GM20431 (cell line): ENCODE measurements around the gene MRPS12.
"Not testable (repeated sequence)": the region's sequence is repeated elsewhere in the genome, so short reads cannot be mapped to it uniquely, and the experiment has no call there.

Experiments used
- in situ Hi-C: fragments of 300-500 bp; cut with MseI, MboI; formaldehyde crosslinking; loops from one replicate; pipeline ENCODE4 v1.15.0; 2020; ENCODE audit warnings: low sequenced_read_pairs; ENCODE audit not compliant: unreplicated experiment

The MRPS12 gene

DNA sequence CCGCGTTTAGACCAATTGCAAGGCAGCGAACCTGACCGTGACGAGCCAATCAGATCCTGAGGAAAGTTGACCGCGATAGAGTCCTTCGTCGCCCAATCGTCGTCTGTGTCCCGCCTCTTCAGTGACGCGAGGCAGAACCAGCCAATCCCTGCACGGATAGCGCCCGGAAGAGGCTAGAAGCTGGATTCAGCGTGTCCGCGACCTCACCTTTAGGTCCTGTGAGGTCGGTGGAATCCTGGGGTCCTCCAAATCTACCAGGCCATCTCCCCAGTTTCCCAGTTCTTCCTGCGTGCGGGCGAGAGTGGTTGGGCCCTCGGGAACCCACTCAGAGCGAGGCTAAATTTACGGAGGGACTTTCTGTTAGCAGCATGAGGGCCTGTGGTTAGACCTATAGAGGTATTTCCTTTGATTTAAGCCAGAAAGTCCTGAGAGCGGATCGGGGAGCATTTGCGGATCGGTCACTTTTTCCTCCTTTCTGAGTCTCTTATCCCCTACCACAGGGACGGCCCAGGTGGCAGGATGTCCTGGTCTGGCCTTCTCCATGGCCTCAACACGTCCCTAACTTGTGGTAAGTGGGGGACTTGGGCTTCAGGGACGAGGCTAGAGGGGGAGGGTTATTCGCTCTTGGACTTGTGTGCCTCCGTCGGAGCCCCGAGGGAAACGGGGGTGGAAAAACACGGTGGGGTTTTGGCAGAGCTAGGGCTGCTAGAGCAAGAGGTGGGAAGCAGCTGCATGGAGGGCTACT, at the start of gene MRPS12:
MRPS12 (plus strand) TSS at position 169 of the 745 bp plus-strand sequence; CDS start at position 520, 351 bp downstream.
- in situ Hi-C loops: no loop called here

DNA sequence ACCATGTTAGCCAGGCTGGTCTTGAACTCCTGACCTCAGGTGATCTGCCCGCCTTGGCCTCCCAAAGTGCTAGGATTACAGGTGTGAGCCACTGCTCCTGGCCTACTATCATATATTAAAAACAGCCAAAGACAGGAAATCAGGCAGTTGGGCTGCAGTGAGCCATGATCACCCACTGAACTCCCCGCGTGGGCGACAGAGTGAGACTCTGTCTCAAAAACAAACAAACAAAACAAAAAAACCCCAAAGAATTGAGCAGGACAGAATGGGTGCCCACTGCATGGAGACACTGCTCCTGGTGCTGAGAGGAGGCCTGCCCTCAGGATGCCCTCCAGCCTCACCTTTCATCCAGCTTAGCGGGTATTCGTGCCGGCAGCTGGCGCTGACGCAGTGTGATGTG, 47.5 kb upstream of the MRPS12 start:
- in situ Hi-C loops: no loop called here

DNA sequence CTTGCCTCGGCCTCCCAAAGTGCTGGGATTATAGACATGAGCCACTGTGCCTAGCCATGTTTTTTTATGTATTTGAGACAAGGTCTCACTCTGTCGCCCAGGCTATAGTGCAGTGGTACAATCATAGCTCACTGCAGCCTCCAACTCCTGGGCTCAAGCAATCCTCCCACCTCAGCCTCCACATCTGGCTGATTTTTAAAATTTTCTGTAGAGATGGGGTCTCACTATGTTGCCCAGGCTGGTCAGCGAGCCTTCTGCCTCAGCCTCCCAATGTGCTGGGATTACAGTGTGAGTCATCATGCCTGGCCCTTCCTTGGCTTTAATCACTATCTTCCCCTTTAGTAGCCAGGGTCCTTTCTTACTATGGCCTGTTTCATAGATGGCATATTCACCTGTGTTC, 46.1 kb upstream of the MRPS12 start:
- in situ Hi-C loops: not testable (repeated sequence)

DNA sequence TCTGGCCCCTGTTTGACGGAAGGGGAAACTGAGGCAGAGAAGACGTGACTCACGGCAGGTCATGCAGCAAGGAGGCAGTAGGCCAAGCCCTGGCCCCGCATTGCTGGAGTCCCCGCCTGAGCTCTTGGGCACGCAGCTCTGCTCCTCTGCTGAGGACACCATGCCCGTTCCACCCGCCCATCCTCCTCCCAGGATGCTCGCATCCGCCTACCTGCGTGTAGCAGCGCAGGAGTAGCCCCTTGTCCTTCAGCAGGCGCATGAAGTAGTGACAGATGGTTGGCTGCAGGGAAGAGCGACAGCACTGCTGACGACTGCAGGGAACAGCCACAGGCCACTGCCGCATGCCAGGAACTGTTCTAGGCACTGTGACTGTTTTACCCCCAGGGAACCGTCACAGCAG, 41.9 kb upstream of the MRPS12 start:
- in situ Hi-C loops: no loop called here

DNA sequence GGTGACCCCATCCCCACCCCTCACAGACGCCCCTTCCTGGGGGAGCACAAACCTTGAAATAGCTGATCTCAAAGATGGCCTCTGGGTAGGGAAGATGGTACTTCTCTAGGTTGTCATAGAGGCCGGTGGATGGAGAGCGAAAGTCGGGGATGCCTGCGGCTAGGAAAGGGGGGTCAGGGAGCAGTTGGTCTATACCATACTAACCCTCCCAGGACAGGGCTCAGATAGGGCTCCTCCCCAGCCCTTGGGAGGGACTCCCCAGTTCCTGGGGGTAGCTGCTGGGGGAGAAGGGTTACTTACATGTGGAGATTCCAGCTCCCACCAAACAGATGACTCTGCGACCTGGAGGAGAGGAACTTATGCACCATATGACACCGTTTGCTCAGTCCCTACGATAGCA, 40.9 kb upstream of the MRPS12 start:
- in situ Hi-C loops: no loop called here

DNA sequence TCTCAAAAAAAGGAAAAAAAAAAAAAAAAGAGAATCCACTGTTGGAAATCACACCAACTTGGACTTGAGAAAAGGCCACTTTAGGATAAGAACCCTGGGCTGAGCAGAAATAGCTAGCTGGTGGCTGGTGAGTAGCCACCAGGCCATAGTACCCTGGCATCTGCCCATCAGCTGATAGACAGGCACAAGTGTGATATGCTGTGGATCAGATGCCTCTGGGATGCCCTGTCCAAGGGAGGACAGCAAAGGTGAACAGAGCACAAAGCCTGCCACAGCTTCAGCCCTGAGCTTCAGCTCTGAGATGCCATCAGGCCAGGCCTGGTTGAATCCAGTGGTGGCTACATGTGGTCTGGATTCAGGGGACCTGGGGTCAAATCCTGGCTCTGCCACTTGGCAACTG, 40.1 kb upstream of the MRPS12 start:
- in situ Hi-C loops: no loop called here

DNA sequence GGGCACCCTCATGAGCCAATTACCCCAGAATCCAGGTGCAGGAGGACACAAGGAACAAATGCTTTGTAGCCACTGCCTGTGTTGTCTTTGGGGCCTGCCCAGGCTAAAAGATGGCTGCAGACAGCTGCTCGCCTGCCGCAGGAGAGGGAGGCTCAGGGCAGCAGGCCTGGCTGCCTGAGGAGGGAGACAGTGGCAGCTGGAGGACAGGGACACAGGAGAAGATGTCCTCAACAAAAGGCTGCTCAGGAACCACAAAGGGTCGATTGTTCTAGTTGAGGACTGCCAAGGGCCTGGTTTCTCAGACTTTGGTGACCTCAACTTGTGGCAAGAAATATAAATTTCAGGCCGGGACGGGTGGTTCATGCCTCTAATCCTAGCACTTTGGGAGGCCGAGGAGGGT, 39.0 kb upstream of the MRPS12 start:
- in situ Hi-C loops: no loop called here

DNA sequence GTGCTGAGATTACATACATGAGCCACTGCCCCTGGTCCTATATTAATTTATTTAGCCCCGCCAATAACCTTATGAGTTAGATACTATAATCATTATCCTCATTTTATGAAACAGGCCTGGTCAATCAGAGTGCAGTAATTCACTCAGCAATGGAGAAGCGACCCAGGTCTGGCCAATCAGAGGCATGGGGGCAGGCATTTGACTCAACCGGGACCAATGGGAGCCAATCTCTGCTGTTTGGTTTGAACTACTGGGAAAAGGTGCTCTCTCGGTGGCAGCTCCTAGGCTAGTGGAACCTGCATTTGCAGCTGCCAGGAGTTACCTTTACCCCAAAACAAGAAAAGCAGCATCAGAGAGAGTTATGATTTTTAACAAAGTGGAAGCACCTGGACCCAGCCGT, 37.9 kb upstream of the MRPS12 start:
- in situ Hi-C loops: no loop called here

DNA sequence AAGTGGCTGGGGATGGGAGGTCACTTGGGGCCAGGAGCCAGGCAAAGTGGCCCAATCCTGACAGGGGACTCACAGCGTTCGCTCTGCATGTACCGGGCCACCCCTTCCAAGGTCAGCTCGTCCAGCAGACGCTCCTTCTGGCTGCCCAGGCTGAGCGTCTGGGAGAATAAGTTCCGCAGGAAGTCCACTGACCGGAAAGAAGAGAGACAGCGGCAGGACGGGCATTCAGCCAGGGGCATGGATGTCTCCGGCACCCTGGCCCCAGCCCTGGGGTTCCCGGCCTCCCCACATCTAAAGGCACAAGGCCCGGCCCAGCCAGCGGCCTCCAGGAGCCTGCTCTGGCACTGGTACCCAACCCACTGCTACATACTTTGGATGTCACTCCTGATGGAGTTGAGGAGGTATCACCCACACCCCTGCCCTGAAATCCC, 37.4 kb upstream of the MRPS12 start:
- in situ Hi-C loops: no loop called here

DNA sequence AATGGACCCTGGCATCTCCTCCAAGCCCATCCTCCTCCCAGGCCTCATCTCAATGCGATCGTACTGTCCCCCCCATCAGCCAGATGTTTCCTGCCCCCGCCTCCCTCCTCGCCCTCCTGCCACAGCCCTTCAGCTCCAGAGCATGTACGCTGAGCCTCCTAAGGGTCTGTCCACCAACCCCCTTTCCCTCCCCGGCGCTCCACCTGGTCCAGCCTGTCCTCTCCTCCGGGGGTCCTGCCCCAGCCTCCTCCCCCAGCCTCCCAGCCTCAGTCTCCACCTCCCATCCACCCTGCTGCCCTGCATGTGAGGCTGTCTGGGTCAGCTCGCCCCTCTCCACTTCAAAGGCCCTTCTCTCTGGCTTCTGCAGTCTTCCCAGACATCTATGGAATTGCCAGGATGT, 35.8 kb upstream of the MRPS12 start:
- in situ Hi-C loops: no loop called here

DNA sequence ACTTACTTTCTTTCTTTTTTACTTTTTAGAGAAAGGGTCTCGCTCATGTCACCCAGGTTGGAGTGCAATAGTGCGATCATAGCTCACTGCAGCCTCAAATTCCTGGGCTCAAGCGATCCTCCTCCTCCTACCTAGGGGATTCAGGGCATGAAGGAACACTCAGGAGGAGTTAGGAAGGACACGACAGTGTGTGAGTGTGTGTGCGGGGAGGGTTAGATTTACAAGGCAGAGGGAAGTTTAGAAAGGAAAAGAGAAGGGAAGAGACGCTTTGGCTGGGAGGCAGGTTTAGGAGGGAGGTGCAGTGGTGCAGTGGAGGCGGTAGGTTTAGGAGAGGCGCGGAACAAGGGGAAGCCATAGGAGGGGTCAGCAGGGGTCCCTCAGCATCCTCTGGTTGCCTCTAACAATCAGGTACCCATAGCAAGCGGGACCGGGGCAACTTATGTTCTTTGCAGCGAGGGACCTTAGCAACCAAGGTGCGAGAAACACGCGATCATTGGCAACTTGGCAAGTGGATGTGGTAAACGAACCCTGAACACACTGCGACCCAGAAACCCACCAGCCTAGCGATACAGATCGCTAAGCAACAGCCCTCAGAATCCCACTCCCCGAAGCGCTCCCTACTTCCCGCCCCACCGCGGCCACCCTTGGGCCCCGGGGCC, 31.8 kb upstream of the MRPS12 start:
- in situ Hi-C loops: no loop called here

DNA sequence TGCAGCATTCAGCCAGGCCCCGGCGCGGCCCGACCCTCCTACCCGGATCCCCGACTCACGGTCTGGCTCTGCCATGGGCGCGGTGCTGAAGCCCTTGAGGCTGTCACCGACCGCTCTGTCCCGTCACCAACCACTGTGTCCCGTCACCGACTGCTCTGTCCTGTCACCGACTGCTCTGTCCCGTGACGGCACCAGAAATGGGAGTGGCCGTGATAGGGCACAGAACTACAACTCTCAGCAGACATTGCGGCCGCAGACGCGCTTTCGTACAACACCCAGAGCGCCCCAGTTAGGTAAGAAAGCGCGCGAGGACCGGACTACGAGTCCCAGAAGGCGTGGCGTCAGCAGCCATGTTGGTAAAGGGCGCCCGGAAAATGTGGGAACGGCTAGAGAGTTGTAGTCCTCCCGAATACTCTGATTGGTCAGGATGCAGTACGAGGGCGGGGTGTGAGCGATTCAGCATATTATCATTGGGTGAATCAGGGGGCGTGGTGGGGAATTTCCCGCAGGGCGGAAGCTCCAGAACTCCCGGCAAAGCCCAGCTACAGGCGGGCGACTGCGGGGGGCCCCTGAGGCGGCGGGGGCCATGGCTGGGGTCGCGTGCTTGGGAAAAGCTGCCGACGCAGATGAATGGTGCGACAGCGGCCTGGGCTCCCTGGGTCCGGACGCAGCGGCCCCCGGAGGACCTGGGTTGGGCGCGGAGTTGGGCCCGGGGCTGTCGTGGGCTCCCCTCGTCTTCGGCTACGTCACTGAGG, 31.1 kb upstream of the MRPS12 start, which contains the start of the genes NFKBIB and SIRT2:
NFKBIB (plus strand) TSS at position 523 of the 755 bp plus-strand sequence; CDS start at position 587, 64 bp downstream.
SIRT2 (minus strand) TSS at position 172 of the 755 bp plus-strand sequence; CDS start at position 75, 97 bp downstream.
- in situ Hi-C loops: no loop called here

DNA sequence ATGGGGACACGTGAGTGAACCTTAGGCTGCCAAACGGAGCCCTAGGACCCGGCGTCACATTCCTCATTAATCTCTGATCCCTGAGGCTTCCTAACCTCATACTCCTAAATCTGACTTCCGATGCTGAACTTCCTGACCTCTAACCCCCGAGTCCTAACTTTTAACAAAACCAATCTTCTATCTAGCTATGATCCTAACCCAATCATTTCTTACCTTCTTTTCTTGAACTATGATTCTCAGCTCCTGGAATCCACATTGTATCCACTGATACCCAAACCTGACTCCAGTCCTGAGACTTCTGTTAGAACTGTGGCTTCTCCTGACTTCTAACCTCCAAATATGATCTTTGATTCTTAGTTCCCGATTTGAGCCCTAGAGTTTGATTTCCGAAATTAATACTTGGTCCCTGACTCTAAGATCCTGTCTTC, 30.5 kb upstream of the MRPS12 start:
- in situ Hi-C loops: no loop called here

DNA sequence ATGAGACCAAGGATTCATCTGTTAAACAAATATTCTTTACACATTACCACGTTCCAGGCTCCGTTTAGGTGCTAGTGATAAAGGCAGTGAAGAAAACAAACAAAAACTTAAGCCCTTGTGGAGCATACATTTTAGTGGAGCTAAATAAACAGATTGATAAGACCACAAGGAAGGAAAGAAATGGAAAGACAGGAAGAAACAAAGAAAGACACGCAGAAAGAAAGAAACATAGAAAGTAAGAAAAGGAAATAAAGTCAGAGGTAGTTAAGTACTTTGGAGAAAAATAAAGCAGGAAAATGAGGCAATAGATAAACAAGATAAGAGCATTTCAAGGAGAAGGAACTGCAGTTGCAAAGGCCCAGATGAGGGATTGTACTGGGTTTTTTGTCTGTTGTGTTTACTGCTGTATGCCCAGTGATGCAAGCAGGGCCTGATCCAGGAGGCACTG, 30.0 kb upstream of the MRPS12 start:
- in situ Hi-C loops: no loop called here

DNA sequence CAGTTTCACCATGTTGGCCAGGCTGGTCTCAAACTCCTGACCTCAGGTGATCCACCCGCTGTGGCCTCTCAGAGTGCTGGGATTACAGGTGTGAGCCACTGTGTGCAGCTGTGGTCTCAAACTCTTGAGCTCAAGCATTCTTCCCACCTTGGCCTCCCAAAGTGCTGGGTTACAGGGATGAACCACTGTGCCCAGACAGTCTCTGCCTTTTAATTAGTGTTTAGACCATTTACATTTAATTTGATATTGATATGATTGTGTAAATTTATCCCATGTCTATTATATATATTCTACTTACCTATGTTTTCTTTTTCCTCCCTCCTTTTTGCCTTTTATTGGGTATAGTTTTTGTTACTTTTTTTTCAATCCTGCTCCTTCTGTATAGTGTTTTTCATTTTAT, 29.1 kb upstream of the MRPS12 start:
- in situ Hi-C loops: no loop called here

DNA sequence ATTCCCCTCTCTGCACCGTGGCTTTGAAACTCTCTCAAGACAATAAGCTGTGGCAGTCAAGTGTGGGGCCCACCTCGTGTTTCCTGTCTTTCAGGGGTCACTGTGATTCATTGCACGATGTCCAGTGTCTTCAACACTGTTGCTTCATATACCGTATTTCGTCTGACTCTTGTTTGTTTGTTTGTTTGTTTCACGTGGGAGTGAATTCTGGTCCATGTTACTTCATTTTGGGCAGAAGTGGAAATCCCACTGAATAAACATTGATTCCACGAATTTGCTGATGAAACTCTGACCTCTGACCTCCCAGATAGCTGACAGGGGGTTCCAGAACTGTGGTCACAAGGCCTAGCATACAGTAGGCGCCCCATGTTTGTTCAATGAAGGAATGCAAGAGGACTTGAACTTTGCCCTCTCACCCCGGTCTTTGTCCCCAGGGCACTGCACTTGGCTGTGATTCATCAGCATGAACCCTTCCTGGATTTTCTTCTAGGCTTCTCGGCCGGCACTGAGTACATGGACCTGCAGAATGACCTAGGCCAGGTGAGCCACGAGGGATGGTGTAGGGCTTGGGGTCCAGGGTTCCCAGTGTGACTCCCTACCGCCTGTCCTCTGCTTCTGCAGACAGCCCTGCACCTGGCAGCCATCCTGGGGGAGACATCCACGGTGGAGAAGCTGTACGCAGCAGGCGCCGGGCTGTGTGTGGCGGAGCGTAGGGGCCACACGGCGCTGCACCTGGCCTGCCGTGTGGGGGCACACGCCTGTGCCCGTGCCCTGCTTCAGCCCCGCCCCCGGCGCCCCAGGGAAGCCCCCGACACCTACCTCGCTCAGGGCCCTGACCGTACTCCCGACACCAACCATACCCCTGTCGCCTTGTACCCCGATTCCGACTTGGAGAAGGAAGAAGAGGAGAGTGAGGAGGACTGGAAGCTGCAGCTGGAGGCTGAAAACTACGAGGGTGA, 25.9 kb upstream of the MRPS12 start:
- in situ Hi-C loops: no loop called here

DNA sequence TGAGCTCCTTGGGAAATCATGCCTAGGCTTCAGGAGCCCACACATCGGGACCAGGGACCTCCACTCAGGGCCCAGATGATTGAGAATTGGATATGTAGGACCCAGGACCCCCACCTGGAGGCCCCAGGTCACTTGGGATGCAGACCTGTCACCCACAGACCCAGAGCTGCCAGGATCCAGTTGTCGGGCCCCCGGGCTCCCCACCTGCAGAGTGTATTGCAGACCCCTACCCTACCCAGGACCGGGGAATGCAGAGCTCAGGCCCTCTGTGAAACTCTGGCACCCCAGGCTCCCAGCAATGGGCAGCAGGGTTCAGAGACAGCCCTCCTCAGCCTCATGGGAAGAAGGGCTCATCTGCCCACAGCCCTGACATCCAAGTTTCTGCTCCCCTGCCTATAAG, 25.1 kb upstream of the MRPS12 start:
- in situ Hi-C loops: no loop called here

DNA sequence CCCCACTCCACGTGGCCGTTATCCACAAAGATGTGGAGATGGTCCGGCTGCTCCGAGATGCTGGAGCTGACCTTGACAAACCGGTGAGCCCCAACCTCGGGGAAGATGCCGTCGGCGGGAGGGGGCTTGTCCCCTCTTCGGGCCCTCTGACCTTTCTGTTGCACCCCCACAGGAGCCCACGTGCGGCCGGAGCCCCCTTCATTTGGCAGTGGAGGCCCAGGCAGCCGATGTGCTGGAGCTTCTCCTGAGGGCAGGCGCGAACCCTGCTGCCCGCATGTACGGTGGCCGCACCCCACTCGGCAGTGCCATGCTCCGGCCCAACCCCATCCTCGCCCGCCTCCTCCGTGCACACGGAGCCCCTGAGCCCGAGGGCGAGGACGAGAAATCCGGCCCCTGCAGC, 23.5 kb upstream of the MRPS12 start:
- in situ Hi-C loops: no loop called here

DNA sequence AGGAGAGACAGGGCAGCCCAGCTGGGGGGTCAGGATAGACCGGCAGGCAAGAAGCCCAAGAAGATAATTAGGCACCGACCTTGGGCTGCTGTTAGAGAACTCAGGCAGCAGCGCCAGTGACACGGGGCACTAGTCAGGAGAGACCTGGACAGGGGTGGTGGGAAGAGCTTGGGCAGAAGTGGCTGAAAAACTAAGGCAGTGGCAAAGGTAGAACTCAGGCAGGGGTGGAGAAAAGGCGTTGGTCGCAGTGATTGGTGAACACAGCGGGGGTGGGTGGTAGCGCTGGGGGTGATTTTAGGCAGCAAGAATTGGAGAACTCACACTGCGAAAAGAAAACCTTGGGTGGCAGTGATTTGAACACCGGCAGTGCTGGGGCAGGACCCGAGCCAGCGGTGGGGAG, 23.1 kb upstream of the MRPS12 start:
- in situ Hi-C loops: no loop called here

DNA sequence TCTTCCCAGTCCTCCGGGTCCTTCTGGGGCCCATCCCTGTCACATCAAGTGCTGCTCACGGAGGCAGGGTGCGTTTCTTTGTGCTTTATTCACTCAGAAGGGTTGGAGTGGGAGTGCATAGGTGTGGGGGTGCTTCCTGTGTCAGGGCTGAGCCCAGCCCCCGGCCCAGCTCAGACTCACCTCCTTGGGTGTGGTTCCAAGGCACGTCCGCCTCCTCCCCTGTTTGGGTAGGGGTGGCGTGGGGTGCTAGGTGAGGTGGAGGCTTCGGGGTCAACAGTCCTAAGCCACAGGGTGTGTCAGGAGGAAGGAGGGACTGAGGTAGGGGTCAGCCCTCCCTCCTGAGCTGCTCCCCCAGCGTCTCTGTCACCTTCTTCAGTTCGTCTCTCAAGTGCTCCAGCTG, 21.8 kb upstream of the MRPS12 start:
- in situ Hi-C loops: no loop called here
